IMR-90 (cell line): ENCODE data around the gene SLC39A11.
A peak's percentile ranks its signal among the peaks of the same experiment; 100 is the strongest.

Source experiments
- BHLHE40 ChIP-seq: fragments of 150-350 bp; IDR thresholded peaks from 2 replicates; pipeline ENCODE4 v1.6.1; 2016; ENCODE audit warnings: mild to moderate bottlenecking, low read depth, low read length
- CEBPB ChIP-seq: IDR thresholded peaks from 2 replicates; pipeline ENCODE4 v1.6.1; 2012; ENCODE audit warnings: low read depth, low read length, improper control_type of control experiment
- FOS ChIP-seq: fragments of 150-350 bp; IDR thresholded peaks from 2 replicates; pipeline ENCODE4 v1.6.1; 2016; ENCODE audit warnings: low read depth, low read length
- MAFK ChIP-seq: IDR thresholded peaks from 2 replicates; pipeline ENCODE4 v1.6.1; 2012; ENCODE audit warnings: low read depth, low read length, improper control_type of control experiment
- MAZ ChIP-seq: IDR thresholded peaks from 2 replicates; pipeline ENCODE4 v1.6.1; 2012; ENCODE audit warnings: low read depth, mild to moderate bottlenecking, low read length, improper control_type of control experiment, moderate library complexity, borderline replicate concordance
- MXI1 ChIP-seq: IDR thresholded peaks from 2 replicates; pipeline ENCODE4 v1.6.1; 2012; ENCODE audit warnings: low read depth, mild to moderate bottlenecking, low read length, moderate library complexity, borderline replicate concordance
- NFE2L2 ChIP-seq: fragments of 150-350 bp; IDR thresholded peaks from 2 replicates; pipeline ENCODE4 v1.6.1; 2016; ENCODE audit warnings: low read depth, mild to moderate bottlenecking, low read length
- POLR2A ChIP-seq: IDR thresholded peaks from 2 replicates; pipeline ENCODE4 v1.6.1; 2012; ENCODE audit warnings: mild to moderate bottlenecking, low read depth, low read length
- RAD21 ChIP-seq: IDR thresholded peaks from 2 replicates; pipeline ENCODE4 v1.6.1; 2012; ENCODE audit warnings: low read length, improper control_type of control experiment
- RFX5 ChIP-seq: IDR thresholded peaks from 2 replicates; pipeline ENCODE4 v1.8.0; 2012; ENCODE audit warnings: low read depth, mild to moderate bottlenecking, low read length, moderate library complexity
- SMC3 ChIP-seq: fragments of 150-350 bp; IDR thresholded peaks from 2 replicates; pipeline ENCODE4 v1.6.1; 2016; ENCODE audit warnings: low read depth, mild to moderate bottlenecking, antibody characterized with exemption, low read length, moderate library complexity
- TF ChIP-seq, protein P1 (sequence below): conservative IDR thresholded peaks from 2 replicates; pipeline ENCODE4 v1.5.1; 2012; ENCODE audit warnings: mild to moderate bottlenecking, low read depth, low read length, improper control_type of control experiment
- TF ChIP-seq, protein P2 (sequence below): fragments of 150-350 bp; IDR thresholded peaks from 2 replicates; pipeline ENCODE4 v1.6.1; 2017; ENCODE audit warnings: mild to moderate bottlenecking, antibody characterized with exemption, low read length, low read depth

DNA sequence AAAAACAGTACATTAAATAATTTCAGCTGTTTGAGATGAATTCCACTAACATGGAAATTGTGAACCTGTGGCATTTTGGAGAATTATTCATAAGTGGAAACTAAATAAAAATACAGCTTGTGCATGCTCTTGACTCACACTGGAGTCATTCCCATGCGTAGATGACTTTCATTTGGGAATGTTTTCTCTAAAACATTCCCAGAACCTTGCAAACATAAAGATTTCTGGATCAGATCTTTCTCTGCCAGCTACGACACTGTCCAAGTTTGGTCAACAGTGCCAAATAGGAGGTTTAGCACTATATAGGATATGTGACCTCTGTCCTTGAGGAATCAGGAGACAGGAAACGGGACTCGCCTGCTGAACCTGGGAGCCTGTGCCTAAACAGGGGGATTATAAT is 400.9 kb downstream of the SLC39A11 start:
- TF ChIP-seq, protein P1, sequence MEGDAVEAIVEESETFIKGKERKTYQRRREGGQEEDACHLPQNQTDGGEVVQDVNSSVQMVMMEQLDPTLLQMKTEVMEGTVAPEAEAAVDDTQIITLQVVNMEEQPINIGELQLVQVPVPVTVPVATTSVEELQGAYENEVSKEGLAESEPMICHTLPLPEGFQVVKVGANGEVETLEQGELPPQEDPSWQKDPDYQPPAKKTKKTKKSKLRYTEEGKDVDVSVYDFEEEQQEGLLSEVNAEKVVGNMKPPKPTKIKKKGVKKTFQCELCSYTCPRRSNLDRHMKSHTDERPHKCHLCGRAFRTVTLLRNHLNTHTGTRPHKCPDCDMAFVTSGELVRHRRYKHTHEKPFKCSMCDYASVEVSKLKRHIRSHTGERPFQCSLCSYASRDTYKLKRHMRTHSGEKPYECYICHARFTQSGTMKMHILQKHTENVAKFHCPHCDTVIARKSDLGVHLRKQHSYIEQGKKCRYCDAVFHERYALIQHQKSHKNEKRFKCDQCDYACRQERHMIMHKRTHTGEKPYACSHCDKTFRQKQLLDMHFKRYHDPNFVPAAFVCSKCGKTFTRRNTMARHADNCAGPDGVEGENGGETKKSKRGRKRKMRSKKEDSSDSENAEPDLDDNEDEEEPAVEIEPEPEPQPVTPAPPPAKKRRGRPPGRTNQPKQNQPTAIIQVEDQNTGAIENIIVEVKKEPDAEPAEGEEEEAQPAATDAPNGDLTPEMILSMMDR: no peak
- TF ChIP-seq POLR2A: no peak
- TF ChIP-seq RAD21: 0 out of 2 replicates have a peak, but pooled peaks have one; percentile 14
- TF ChIP-seq CEBPB: no peak
- TF ChIP-seq BHLHE40: no peak
- no peak for TF ChIP-seq MAZ
- peak; percentile 81 for TF ChIP-seq FOS
- TF ChIP-seq, protein P2, sequence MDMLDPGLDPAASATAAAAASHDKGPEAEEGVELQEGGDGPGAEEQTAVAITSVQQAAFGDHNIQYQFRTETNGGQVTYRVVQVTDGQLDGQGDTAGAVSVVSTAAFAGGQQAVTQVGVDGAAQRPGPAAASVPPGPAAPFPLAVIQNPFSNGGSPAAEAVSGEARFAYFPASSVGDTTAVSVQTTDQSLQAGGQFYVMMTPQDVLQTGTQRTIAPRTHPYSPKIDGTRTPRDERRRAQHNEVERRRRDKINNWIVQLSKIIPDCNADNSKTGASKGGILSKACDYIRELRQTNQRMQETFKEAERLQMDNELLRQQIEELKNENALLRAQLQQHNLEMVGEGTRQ: no peak
- no peak for TF ChIP-seq RFX5
- no peak for TF ChIP-seq SMC3
- TF ChIP-seq NFE2L2: no peak
- no peak for TF ChIP-seq MXI1
- TF ChIP-seq MAFK: no peak
